GM23338 (cell line): Measurements from ENCODE around the gene ADAMTS17. TPM values are rescaled to one million over a fixed set of nuclear protein-coding genes. Genes with fewer than 3 reads are reported as not detected.

ENCODE experiments used
- ATAC-seq: fragments of 200-7000 bp; cut with Tn5 transposase; 3 replicates; pipeline ENCODE4 v1.9.1; 2020
- DNase-seq: peaks from one replicate; pipeline ENCODE4 v3.0.0-alpha.2; 2015; ENCODE audit warnings: low spot score
- H2AFZ ChIP-seq: fragments of 200-600 bp; sonication (generic); 2 replicates; pipeline ENCODE4 v1.8.0; 2016; ENCODE audit warnings: antibody characterized with exemption, mild to moderate bottlenecking, moderate library complexity
- H3F3A ChIP-seq: fragments of 200-600 bp; sonication (generic); replicated peaks from 2 replicates; pipeline ENCODE4 v1.8.0; 2017; ENCODE audit warnings: antibody characterized with exemption, mixed run types, low read depth
- H3K27ac ChIP-seq: fragments of 200-600 bp; sonication (generic); 2 replicates; pipeline ENCODE4 v1.6.1; 2016; ENCODE audit warnings: low read depth
- H3K27me3 ChIP-seq: fragments of 200-600 bp; sonication (generic); 2 replicates; pipeline ENCODE4 v1.8.0; 2016; ENCODE audit warnings: mild to moderate bottlenecking, mixed run types, moderate library complexity; ENCODE audit not compliant: insufficient read depth
- H3K36me3 ChIP-seq: fragments of 200-600 bp; sonication (generic); 2 replicates; pipeline ENCODE4 v1.8.0; 2016; ENCODE audit warnings: mild to moderate bottlenecking; ENCODE audit not compliant: insufficient read depth
- H3K4me1 ChIP-seq: fragments of 200-600 bp; sonication (generic); 2 replicates; pipeline ENCODE4 v1.8.0; 2016; ENCODE audit warnings: mild to moderate bottlenecking, moderate library complexity; ENCODE audit not compliant: insufficient read depth
- H3K4me2 ChIP-seq: fragments of 200-600 bp; sonication (generic); 2 replicates; pipeline ENCODE4 v1.7.1; 2017; ENCODE audit warnings: mixed run types
- H3K4me3 ChIP-seq: fragments of 200-600 bp; sonication (generic); 2 replicates; pipeline ENCODE4 v1.6.1; 2016; ENCODE audit warnings: mixed run types
- H3K79me2 ChIP-seq: fragments of 200-600 bp; sonication (generic); replicated peaks from 2 replicates; pipeline ENCODE4 v1.8.0; 2017; ENCODE audit warnings: mild to moderate bottlenecking; ENCODE audit not compliant: insufficient read depth
- H3K9me2 ChIP-seq: fragments of 200-600 bp; sonication (generic); 2 replicates; pipeline ENCODE4 v1.8.0; 2017; ENCODE audit not compliant: insufficient read depth
- H4K20me1 ChIP-seq: fragments of 200-600 bp; sonication (generic); replicated peaks from 2 replicates; pipeline ENCODE4 v1.8.0; 2017; ENCODE audit warnings: mild to moderate bottlenecking; ENCODE audit not compliant: insufficient read depth
- H3K27ac Mint-ChIP-seq: 2 replicates; pipeline ENCODE4 v1.8.0; 2020; ENCODE audit warnings: inconsistent platforms, mild to moderate bottlenecking, moderate library complexity, mixed read lengths
- H3K27me3 Mint-ChIP-seq: 3 replicates; pipeline ENCODE4 v1.8.0; 2022; ENCODE audit warnings: low read depth, mild to moderate bottlenecking, moderate library complexity, mixed read lengths, inconsistent platforms; ENCODE audit not compliant: insufficient read depth, poor library complexity
- H3K36me3 Mint-ChIP-seq: 3 replicates; pipeline ENCODE4 v1.8.0; 2021; ENCODE audit warnings: low read depth, mild to moderate bottlenecking, inconsistent platforms, moderate library complexity, mixed read lengths
- H3K4me1 Mint-ChIP-seq: 3 replicates; pipeline ENCODE4 v1.8.0; 2020; ENCODE audit warnings: mild to moderate bottlenecking, inconsistent platforms, mixed read lengths
- H3K4me3 Mint-ChIP-seq: 3 replicates; pipeline ENCODE4 v1.8.0; 2021; ENCODE audit warnings: moderate library complexity, mild to moderate bottlenecking, inconsistent platforms, mixed read lengths
- H3K9me3 Mint-ChIP-seq: 3 replicates; pipeline ENCODE4 v1.8.0; 2020; ENCODE audit warnings: moderate library complexity, mild to moderate bottlenecking, inconsistent platforms, mixed read lengths
- CREB1 ChIP-seq: fragments of 250-450 bp; sonication (Bioruptor Pico); IDR thresholded peaks from 2 replicates; pipeline ENCODE4 v1.5.0; 2020; ENCODE audit warnings: low read depth, mild to moderate bottlenecking, moderate library complexity
- CTCF ChIP-seq, 2 experiments: fragments of 200-600 bp in 1 of 2; sonication (generic) in 1 of 2; conservative IDR thresholded peaks; 2 replicates each; pipeline versions ENCODE4 v1.5.1 to v1.6.1; 2016 to 2017; ENCODE audit warnings: antibody characterized with exemption in 2 of 2, low read depth in 2 of 2, mild to moderate bottlenecking in 2 of 2, moderate library complexity in 1 of 2
- EZH2 ChIP-seq: fragments of 200-600 bp; sonication (generic); IDR thresholded peaks from one replicate; pipeline ENCODE4 v1.8.0; 2017; ENCODE audit warnings: antibody characterized with exemption, mild to moderate bottlenecking, low read depth; ENCODE audit not compliant: unreplicated experiment
- EZH2phosphoT487 ChIP-seq: fragments of 200-600 bp; sonication (generic); IDR thresholded peaks from one replicate; pipeline ENCODE4 v1.8.1; 2018; ENCODE audit warnings: antibody characterized with exemption; ENCODE audit not compliant: unreplicated experiment
- JUNB ChIP-seq: IDR thresholded peaks from one replicate; pipeline ENCODE4 v1.6.1; 2016; ENCODE audit warnings: antibody characterized with exemption; ENCODE audit not compliant: unreplicated experiment
- NANOG ChIP-seq: IDR thresholded peaks from 2 replicates; pipeline ENCODE4 v1.6.1; 2016; ENCODE audit warnings: antibody characterized with exemption, borderline replicate concordance
- POLR2AphosphoS5 ChIP-seq: IDR thresholded peaks from 2 replicates; pipeline ENCODE4 v1.6.1; 2016; ENCODE audit warnings: antibody characterized with exemption, low read depth
- STAT1 ChIP-seq: IDR thresholded peaks from one replicate; pipeline ENCODE4 v1.6.1; 2016; ENCODE audit warnings: antibody characterized with exemption; ENCODE audit not compliant: unreplicated experiment
- ZNF114 ChIP-seq: fragments of 250-450 bp; sonication (Bioruptor Pico); IDR thresholded peaks from 2 replicates; pipeline ENCODE4 v1.5.0; 2020; ENCODE audit warnings: mild to moderate bottlenecking, moderate library complexity
- ZNF331 ChIP-seq: fragments of 250-450 bp; sonication (Bioruptor Pico); IDR thresholded peaks from 2 replicates; pipeline ENCODE4 v1.5.0; 2020; ENCODE audit warnings: low read depth, mild to moderate bottlenecking, moderate library complexity
- ZNF462 ChIP-seq: fragments of 250-450 bp; sonication (Bioruptor Pico); IDR thresholded peaks from 2 replicates; pipeline ENCODE4 v1.5.0; 2020; ENCODE audit warnings: mild to moderate bottlenecking, moderate library complexity
- polyA plus RNA-seq: library from polyadenylated mRNA; unstranded; fragments of >200 nt; fragmentation: Nextera tagmentation; extraction: Ambion mirVana; gene quantifications from 2 replicates; pipeline ENCODE4 v1.2.1, GENCODE V29; 2016
- total RNA-seq: library from RNA; depleted of rRNA; stranded (reverse); fragments of >200 nt; shearing (Covaris generic); gene quantifications from 2 replicates; pipeline ENCODE4 v1.2.3, GENCODE V29; 2014
- TF ChIP-seq, protein P1 (sequence below): IDR thresholded peaks from one replicate; pipeline ENCODE4 v1.6.1; 2018; ENCODE audit warnings: antibody characterized with exemption; ENCODE audit not compliant: unreplicated experiment
- TF ChIP-seq, protein P2 (sequence below): IDR thresholded peaks from 2 replicates; pipeline ENCODE4 v1.6.1; 2016; ENCODE audit warnings: antibody characterized with exemption

The ADAMTS17 gene
- total and polyA plus RNA-seq, 2 experiments from 2014 or later = 0.60 to 3.8 TPM

GRCh38 chr15:100261302-100262240 is 80.2 kb downstream of the ADAMTS17 start:
- no peak overlapping the region for H3K4me3 Mint-ChIP-seq
- Histone ChIP-seq H4K20me1 (no peaks in the 10 kb centered on the region), H3K4me2 (no peak overlapping the region), H3K27ac (no peak overlapping the region), H3K36me3 (no peaks in the 10 kb centered on the region), H3K27me3 (no peaks in the 10 kb centered on the region), H3K9me2 (0 out of 2 replicates have a peak, but pooled peaks cover 4% of the 10 kb centered on the region), H2AFZ (no peak overlapping the region), H3K4me1 (no peaks in the 10 kb centered on the region), H3K79me2 (no peaks in the 10 kb centered on the region), H3F3A (no peaks in the 10 kb centered on the region), H3K4me3 (no peak overlapping the region)
- no peak overlapping the region for H3K27ac Mint-ChIP-seq
- TF ChIP-seq JUNB (no peak), EZH2phosphoT487 (no peak), POLR2AphosphoS5 (no peak), EZH2 (no peak), ZNF462 (no peak), ZNF114 (CRISPR knock-in tag) (no peak), CREB1 (CRISPR knock-in tag) (no peak), STAT1 (no peak), NANOG (no peak), CTCF (conservative IDR thresholded peaks at IDR 0.05; ENCODE audit: low read depth in 2 of 2) (no peak), ZNF331 (CRISPR knock-in tag) (no peak)
- TF ChIP-seq, protein P1, sequence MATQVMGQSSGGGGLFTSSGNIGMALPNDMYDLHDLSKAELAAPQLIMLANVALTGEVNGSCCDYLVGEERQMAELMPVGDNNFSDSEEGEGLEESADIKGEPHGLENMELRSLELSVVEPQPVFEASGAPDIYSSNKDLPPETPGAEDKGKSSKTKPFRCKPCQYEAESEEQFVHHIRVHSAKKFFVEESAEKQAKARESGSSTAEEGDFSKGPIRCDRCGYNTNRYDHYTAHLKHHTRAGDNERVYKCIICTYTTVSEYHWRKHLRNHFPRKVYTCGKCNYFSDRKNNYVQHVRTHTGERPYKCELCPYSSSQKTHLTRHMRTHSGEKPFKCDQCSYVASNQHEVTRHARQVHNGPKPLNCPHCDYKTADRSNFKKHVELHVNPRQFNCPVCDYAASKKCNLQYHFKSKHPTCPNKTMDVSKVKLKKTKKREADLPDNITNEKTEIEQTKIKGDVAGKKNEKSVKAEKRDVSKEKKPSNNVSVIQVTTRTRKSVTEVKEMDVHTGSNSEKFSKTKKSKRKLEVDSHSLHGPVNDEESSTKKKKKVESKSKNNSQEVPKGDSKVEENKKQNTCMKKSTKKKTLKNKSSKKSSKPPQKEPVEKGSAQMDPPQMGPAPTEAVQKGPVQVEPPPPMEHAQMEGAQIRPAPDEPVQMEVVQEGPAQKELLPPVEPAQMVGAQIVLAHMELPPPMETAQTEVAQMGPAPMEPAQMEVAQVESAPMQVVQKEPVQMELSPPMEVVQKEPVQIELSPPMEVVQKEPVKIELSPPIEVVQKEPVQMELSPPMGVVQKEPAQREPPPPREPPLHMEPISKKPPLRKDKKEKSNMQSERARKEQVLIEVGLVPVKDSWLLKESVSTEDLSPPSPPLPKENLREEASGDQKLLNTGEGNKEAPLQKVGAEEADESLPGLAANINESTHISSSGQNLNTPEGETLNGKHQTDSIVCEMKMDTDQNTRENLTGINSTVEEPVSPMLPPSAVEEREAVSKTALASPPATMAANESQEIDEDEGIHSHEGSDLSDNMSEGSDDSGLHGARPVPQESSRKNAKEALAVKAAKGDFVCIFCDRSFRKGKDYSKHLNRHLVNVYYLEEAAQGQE = no peak
- TF ChIP-seq, protein P2, sequence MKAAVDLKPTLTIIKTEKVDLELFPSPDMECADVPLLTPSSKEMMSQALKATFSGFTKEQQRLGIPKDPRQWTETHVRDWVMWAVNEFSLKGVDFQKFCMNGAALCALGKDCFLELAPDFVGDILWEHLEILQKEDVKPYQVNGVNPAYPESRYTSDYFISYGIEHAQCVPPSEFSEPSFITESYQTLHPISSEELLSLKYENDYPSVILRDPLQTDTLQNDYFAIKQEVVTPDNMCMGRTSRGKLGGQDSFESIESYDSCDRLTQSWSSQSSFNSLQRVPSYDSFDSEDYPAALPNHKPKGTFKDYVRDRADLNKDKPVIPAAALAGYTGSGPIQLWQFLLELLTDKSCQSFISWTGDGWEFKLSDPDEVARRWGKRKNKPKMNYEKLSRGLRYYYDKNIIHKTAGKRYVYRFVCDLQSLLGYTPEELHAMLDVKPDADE = no peak
- peaks cover 10% of the 10 kb centered on the region for H3K9me3 Mint-ChIP-seq
- no peak for ATAC-seq
- H3K4me1 Mint-ChIP-seq = peaks cover 8% of the 10 kb centered on the region; the same call in 1 of the 3 replicates
- H3K36me3 Mint-ChIP-seq = peaks cover 14% of the 10 kb centered on the region
- H3K27me3 Mint-ChIP-seq = no peaks in the 10 kb centered on the region
- DNase-seq = no peak
